Retina (tissue), 1 donor: ENCODE data around the gene RASGEF1B.

Source experiments
- DNase-seq: peaks from one replicate; pipeline ENCODE4 v3.0.0-alpha.2; 2016

The RASGEF1B gene

DNA sequence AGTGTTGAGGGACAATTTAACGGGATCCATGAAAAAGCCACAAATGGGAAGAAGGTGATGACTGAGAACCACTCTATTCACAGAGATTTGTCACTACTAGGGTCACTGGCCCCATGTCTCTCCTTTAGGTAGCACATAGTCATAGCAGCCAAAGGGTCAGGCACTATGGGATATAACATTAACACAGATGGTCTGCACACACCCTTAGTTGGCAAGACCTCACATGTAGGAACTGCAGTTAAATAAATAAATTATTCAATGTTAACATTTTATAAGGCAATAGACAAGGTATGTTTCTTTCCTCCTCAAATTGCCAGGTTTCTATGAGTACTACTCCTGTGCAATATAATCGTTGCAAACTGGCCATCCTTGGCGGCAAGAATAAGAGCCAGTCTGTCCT is 10.9 kb downstream of the RASGEF1B start:
- no peak for DNase-seq

DNA sequence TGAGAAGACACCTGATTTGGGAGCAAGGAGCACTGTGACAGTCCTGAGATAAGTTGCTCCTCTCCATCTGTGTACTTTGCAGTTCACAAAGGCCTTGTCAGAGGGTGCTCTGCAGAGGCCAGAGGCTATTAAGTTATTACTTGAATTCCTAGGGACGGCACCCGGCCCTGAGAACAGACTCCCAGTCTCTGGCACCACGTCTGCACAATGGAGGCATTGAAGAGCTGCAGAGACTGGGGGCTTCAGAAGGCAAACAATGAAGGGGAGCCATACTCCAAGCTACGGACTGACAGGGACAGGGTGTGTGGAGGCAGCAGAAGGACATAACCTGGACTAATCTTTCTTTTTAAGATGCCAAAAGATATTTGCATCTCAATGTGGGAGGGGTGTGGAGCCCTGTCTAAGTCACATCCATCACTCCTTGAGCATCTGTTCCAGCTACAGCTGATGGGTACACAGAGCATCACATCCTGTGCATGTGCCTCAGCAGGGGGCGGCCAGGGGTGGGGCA is 11.5 kb downstream of the RASGEF1B start:
- DNase-seq = peak; percentile 24

DNA sequence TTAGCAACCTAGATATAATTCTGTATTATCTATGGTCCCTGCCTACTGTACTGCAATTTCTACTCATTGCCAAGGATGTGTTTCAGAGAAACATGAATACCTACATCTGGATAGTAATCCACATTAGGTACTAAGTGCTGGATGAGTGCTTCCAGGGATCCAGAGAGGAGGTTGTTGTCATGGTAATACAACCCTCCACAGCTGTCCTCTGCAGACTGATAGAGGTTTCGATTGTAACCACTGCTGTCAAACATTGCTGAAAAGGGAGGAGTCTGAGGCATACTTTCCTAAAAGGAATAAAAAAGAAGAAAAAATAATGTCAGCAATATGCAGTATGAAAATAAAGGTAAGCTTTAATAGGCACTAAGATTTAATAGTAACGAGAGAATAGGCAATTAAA is 12.5 kb downstream of the RASGEF1B start:
- DNase-seq = peak; percentile 15

DNA sequence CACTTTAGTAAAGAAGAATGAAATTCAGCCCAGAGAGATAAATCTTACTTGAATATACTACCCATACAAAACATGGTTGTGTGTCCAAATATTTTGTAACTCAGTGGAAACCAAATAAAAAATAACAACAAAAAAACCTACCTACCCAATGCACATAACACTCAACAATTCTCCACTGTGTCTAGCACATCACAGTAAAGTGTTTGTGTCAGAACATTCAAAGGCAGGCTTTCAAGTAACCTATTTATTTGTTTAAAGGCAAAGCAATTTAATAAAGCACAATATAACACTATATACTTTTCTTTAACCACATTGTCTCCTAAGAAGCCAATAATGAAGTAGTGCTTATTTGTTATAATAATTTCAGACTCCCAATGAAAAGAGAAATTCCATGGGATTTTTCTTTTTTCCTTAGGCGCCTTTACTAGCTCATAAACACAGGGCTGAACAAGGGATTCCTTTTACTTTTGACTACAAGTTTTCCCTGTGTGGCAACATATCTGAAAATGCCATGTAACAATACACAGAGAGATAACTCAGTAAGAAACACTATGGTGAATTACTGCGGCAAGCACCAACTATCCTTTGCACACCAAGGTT is 13.7 kb downstream of the RASGEF1B start:
- DNase-seq = no peak

DNA sequence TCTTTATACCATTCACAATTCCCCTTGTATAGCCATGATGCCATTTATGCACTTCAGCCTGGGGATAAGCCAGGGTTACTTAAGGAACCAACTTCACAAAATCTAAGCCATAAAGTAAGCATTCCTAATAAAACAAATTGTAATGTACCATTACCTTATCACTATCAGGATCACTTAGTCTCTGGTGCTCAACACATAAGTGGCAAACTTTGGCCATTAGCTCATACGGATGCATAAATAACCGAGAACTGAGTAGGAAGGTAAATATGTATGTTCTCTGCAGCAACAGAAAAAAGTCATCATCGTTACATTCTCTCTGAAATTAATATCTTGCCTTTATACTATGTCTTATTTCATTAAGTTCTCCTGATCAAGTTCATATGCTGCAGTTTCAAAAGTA is 14.4 kb downstream of the RASGEF1B start:
- DNase-seq = no peak

DNA sequence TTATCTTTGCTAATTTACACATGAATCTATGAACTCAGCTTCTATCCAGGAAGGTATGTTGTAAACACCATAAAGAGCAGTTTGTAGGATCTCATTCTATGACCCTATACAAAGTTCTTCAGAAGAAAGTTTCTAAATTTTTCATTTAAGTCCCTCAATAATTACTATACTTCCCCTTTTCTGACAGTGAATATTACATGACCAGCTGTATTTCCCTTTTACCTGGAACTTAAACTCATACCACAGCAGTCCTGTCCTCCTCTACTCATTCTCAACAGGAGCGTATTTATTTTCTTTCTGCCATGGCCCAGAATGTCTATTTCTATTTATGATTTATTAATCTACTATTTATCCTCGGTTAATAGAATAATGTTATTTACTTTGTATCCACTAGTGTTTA is 15.8 kb downstream of the RASGEF1B start:
- DNase-seq = no peak

DNA sequence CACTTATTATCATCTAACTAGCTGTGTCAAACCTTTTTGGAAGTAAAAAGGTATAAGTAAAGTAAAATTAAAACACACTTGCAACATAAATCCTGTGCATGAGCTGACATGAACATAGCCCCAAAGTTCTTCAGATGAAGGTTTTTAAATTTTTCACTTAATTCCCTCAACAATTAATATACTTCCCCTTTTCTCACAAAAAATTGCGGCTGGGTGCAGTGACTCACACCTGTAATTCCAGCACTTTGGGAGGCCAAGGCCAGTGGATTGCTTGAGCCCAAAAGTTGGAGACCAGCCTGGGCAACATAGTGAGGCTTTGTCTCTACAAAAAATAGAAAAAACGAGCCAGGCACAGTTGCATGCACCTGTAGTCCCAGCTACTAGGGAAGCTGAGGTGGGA is 16.8 kb downstream of the RASGEF1B start:
- DNase-seq = no peak

DNA sequence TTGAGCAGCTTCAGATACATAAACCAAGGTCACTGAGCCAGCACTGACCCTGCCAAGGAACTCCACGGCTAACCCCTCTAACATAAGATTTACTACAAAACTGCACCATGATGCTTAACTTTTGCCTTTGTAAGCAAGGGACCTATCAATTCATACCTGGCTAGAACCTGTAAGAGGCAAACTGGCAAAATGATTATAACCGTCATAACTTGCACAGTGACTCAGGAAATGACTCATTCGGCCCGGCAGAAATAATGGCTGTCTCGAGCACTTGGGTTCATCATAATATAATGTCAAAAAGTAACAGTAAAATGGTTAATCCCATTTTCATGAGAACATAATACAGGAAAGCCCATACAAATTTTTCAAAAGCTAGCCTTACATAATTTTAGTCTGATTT is 17.2 kb downstream of the RASGEF1B start:
- DNase-seq = no peak

DNA sequence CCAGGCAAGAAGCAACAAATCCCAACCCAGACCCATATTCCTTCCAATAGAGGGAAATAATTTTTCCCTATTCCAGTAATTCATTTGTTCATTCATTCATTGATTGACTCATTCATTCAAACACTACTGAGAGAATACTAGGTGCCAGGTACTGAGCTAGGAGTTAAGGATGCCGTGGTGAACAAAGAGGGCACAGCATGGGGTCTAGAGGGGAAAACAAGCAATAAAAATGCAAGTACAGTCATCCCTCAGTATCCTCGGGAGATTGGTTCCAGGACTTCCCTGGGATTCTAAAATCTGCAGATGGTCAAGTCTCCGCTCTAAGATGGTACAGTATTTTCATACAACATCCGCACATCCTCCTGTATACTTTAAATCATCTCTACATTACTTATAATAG is 18.7 kb downstream of the RASGEF1B start:
- DNase-seq = no peak

DNA sequence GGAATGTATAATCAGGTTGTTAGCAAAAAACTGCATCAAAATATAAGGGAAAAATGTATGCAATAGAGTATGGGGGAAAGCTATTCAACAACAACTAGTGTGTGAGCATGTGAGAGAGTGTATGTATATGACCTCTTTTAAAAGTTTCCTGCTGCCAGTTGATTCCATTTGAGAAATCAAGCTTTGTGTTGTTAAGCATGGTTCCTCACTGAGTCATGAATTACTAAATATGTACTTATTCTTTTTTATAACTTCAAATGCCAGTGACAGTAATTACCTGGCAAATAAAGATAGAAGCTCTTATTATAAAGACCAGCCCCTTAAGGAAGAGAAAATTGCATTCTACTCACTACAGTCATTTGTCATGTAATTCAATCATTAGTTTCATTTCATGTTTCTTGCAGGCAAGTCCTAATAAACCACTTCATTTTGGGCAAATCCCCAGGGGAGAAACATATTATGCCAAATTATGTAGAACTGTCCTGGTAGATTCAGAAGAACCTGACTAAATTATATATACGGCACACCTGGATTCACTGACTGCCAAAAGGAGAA is 19.2 kb downstream of the RASGEF1B start:
- no peak for DNase-seq

DNA sequence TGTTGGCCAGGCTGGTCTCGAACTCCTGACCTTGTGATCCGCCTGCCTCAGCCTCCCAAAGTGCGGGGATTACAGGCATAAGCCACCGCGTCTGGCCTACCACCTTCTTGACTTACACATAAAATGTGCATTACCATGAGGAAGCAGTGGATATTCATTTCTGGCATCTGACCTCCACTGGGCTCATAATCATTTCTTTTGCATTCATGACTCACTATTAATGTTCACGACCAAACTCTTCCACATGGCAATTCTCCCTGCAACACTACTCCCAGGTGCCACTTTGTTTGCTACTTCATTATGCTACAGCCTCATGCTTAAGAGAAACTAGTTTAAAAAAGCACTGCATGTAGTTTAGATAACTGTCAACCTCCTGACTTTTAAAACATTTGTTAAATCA is 22.7 kb downstream of the RASGEF1B start:
- no peak for DNase-seq

DNA sequence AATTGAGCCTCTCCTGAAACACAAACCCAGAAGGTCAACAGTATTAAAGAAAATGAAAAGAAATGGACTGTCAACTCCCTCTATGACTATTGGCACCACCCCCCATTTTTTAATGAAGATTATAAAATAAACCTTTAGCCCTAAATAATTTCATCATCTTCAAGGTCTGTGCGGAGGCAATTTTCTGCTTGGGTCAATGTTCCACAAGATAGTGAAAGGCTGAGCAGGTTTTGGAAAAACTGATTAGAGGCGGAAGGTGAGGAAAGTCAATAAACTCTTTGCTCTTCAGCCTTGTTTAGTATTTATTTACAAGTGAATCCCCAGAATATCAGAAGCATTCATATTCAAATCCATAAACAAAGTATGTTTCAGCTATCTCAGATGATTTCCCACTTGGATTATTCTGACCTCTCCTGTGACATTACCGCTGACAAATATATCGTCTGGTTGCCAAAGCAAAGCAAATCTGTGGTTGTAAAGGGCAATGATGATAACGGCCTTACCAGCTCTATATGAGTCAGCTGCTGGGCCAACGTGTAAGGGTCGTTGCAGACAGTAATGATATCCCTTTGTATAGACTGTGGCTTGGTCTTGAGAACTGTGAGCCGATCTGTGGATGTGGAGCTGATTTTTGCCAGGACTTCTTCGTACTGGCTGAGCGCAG is 24.0 kb downstream of the RASGEF1B start:
- no peak for DNase-seq

DNA sequence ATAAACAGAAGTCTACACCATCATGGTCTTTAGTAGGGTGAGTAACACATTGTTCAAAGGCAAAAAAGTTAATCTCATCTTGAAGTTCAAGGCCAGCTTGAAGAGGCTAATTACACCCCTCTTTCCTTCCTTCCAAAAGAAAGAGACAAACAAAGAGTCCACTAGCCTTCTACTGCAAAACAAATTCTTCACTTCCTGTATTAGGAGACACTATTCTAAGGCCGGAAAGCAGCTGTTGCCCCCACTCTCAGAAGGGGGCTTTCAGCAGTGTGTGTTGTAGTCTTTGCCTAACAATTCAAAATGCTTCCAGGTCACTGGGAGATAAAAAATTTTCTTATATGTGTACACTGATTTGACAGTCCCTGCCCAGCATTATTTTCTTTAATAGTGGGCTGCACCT is 25.1 kb downstream of the RASGEF1B start:
- no peak for DNase-seq

DNA sequence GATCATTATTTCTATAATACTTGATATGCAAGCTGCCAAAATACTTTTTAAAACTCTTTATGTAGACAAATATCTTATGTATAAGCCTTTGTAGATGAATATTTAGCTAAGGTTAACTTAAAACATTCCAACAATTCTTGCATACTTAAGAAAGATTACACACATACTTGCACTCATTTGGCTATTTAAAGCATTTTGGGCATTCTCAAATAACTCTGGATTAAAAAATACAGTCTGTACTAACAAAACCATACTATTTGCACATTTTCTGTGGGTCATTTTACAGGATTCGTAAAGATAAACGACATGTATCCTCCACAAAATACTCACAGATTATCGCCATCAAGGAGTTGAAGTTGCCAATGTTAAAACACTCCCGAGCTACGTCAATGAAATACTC is 26.5 kb downstream of the RASGEF1B start:
- DNase-seq = no peak

DNA sequence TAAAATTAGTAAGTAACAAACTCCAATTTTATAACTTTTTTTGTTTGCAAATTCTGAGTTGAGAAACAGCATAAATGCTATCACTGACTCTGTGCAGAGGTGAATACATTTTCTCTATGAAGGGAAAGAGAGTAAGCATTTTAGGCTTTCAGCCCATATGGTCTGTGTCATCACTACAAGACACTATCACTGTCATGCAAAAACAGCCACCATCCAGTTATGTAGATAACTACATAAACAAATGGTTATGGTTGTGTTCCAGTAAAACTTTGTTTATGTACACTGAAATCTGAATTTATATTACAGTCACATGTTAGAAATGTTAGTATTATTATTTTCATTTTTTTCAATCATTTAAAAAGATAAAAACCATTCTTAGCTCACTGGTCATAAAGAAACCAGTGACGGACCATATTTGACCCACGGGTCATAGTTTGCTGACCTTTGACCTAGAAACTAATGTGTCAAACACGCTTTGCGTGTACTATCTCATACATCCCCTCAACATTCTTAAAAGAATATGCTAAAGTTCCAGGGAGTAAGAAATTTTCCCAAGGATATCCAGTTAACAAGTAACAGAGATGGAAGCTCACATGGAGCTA is 29.1 kb downstream of the RASGEF1B start:
- no peak for DNase-seq

DNA sequence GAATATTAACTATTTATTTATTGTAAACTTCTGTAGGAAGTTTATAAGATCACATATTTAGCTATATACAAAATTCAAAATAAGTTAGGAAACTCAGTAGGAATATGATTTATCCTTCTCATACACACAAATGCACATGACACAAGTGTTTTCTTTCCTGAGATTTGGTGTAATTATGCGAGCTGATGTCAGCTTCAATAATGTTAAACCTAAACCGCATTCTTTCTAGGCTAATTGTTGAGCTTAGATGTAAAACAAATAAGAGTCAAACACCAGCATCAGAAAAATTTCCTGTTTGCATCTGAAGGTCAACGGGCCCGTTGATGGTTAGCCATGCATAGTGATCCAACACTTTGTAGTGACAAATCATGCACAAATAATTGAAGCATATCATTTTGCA is 30.8 kb downstream of the RASGEF1B start:
- DNase-seq = no peak

DNA sequence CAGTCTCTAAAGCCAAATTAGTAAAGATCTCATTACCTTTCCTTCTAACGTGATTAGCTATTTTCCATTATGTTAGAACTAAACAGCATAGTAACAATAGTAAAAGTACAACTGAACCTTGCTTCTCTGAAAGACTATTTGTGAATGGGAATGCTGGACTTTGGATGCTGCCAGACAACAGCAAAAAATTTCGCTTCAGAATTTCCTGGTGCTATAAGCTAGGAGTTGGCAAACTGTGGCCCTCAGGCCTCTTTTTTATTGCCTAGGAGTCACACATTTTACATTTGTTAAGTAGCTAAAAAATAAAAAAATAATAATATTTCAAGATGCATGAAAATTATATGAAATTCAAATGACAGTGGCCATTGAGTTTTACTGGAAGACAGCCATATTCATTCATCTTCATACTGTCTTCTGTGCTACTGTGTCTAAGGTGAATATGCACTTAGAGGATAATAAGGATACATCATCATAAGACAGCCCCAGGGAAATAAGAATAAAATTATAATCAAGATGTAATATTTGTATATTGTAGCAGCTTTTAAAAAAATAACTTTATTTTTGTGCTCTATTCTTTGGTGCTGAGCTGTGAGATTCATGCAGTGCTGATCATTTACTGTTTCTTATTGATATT is 34.6 kb downstream of the RASGEF1B start:
- no peak for DNase-seq

DNA sequence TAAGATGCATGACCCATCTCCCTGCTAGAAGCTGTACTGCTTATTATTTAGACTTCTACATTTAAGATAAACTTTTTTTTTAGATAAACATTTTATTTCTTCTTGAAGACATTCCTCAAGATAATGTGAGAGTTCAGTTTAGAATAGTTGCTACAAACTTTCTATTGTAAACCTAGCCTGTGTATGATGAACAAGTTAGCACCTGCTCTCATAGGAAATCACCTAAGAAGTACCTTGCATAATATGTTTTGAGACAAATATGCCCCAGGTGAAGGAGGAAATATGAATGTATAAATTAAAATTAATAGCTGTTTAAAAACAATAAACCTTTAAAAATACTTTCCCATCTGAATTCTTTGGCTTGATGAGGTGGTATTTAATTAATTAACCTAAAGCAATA is 35.6 kb downstream of the RASGEF1B start:
- DNase-seq = no peak

DNA sequence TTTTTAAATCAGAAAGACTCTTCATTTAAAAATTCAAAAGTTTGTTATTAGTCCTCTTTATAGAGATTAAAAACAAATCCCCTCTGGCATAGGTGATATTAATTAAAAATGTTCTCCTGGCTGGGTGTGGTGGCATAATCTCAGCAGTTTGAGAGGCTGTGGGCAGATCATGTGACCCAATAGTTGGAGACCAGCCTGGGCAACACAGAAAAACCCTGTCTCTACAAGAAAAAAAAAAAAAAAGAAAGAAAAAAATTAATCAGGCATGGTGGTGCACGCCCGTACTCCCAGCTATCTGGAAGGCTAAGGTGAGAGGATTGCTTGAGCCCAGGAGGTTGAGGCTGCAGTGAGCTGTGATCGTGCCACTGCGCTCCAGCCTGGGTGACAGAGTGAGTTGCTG is 38.9 kb downstream of the RASGEF1B start:
- no peak for DNase-seq

DNA sequence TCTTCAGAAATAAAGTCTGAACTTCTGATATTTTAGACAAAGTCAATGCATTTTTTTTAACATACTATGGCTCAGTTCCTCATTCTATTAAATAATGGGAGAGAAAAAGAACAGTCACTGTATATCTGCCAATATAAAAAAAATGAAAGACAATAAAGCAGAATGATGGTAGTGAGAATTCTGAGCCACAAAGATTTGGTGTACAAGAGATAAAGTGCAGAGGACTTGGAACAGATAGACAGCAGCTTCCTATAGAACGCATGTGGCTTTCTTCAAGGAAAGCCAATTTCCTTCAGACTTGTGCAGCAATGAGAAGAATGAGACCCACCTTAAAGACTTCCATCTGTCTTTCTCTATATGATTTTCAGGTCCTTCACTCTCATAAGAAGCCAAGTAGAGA is 39.7 kb downstream of the RASGEF1B start:
- DNase-seq = no peak

DNA sequence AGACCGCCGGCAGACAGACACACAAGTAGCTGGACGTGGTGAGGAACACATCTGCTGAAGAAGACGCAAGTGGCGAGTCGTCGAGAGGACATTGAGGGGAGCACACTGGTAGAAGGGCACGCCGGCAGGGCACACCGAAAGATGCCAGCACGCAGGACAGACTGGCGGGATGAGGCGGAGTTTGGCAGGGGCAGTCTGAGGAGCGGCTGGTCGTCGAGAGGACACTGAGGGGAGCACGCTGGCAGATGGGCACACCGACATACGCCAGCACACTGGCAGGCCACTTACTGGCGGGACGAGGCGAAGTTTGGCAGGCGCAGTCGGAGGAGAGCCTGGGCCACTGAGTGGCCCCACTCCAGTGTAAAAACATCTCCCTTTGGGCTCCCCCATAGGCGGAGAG is 42.1 kb downstream of the RASGEF1B start:
- no peak for DNase-seq

DNA sequence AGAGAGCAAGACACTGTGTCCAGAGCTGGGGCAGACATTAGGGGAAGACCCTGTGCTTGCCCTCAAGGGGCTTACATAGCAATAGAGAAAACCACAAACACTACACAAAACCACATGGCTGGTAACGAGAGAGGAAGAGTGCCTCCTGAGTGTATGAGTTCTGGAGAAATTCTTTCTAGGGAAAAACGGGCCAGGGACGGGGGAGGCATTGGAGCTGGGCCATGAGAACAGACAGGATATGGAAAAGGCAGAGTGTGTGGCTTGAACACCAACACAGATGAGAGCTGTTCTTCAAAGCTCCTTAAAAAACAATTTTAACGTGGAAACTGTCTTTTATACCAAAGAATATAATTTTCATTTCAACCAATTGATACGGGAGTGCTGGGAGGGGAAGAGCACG is 42.7 kb downstream of the RASGEF1B start:
- DNase-seq = no peak

DNA sequence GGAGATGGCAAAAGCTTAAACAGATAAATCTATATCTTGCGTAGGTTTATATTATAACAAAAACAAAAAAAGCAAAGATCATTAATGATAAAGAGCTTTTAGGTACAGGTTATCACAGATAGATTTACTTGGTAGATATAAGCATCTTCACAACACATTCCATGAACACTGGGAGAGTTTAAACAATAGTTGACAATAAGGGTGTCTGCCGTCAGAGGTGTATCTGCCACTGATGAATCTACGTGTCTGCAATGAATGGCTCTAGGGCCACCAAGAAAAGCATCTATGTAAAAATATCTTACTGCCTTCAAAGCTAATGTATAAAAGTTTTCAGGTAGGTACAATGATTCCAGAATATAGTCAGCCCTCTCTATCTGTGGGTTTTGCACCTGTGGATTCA is 43.7 kb downstream of the RASGEF1B start:
- no peak for DNase-seq

DNA sequence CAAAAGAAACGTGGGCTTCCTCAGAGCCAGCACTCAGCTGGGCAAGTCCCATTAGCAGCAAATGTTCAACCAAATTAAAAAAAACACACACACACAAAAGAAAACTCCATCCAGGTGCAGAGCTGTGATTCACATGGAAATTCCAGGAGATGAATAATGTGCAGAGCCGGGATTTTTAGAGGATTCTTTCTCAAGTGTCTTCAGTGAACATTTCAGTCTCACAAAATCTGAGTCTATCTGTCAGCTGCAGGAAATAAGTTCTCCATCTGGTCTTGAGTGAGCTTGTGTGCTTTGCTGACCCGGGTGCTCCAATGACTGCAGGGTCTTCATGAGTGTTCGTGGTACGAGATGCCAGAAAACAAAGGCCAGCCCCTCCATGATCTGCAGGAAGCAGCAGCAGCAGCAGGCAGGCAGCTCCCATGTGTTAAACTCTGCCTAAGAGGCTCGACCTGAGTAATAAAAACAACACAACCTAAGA is 44.3 kb downstream of the RASGEF1B start:
- peak; percentile 17 for DNase-seq
